B cell (primary cell): ENCODE results near the gene NOD2. TPM values are rescaled to one million over a fixed set of nuclear protein-coding genes. Genes with fewer than 3 reads are reported as not detected.

Experiments used
- ATAC-seq: fragments of 200-7000 bp; cut with Tn5 transposase; one replicate; pipeline ENCODE4 v1.10.0; 2021; ENCODE audit warnings: low read depth, mild to moderate bottlenecking, moderate number of reproducible peaks, moderate library complexity
- CTCF ChIA-PET: fragments of 350-600 bp; sonication (Branson Sonifier 250); formaldehyde crosslinking; loops from one replicate; lab custom pipeline; 2021; ENCODE audit warnings: antibody characterized with exemption, inconsistent platforms; lab: Charles Lee
- POLR2A ChIA-PET: fragments of 350-600 bp; sonication (Branson Sonifier 250); formaldehyde crosslinking; loops from one replicate; lab custom pipeline; 2021; ENCODE audit warnings: antibody characterized with exemption; lab: Charles Lee
- DNase-seq: peaks from one replicate; pipeline ENCODE4 v3.0.0; 2013
- H2AFZ ChIP-seq: 2 replicates; pipeline ENCODE4 v1.6.1; 2012; ENCODE audit warnings: mild to moderate bottlenecking, low read depth, low read length; ENCODE audit not compliant: insufficient read depth, poor library complexity, severe bottlenecking
- H3K27ac ChIP-seq, 2 donors: 1 replicate in 1 of 2; 2 replicates in 1 of 2; pipeline ENCODE4 v1.5.1; 2012 to 2013; ENCODE audit warnings: low read length in 2 of 2, mild to moderate bottlenecking in 2 of 2, moderate library complexity in 1 of 2
- H3K27me3 ChIP-seq, 4 experiments: fragments of 200-600 bp in 1 of 4; sonication (generic) in 1 of 4; replicated peaks in 1 of 4; 1 replicate in 2 of 4; 2 replicates in 2 of 4; pipeline versions ENCODE4 v1.6.1 to v1.7.0; 2013 to 2016; ENCODE audit warnings: low read length in 3 of 4, mild to moderate bottlenecking in 2 of 4, mixed read lengths in 1 of 4, moderate library complexity in 1 of 4; ENCODE audit not compliant: insufficient read depth in 4 of 4, control insufficient read depth in 3 of 4; ENCODE audit errors: control extremely low read depth in 1 of 4
- H3K36me3 ChIP-seq, 2 experiments: replicated peaks in 1 of 2; 1 replicate in 1 of 2; 2 replicates in 1 of 2; pipeline versions ENCODE4 v1.6.1 to v1.7.1; 2013; ENCODE audit warnings: low read length in 1 of 2; ENCODE audit not compliant: insufficient read depth in 2 of 2, control insufficient read depth in 1 of 2; ENCODE audit errors: control extremely low read depth in 1 of 2, extremely low read depth in 1 of 2
- H3K4me1 ChIP-seq, 2 donors: fragments of 200-600 bp in 1 of 2; sonication (generic) in 1 of 2; 1 replicate in 1 of 2; 2 replicates in 1 of 2; pipeline versions ENCODE4 v1.5.1 to v1.6.1; 2013 to 2017; ENCODE audit warnings: low read length in 2 of 2; ENCODE audit not compliant: control insufficient read depth in 2 of 2, insufficient read depth in 2 of 2
- H3K4me2 ChIP-seq: replicated peaks from 2 replicates; pipeline ENCODE3; 2012; ENCODE audit warnings: mild to moderate bottlenecking, low read depth, low read length; ENCODE audit not compliant: poor library complexity, severe bottlenecking
- H3K4me3 ChIP-seq, 5 experiments: fragments of 200-600 bp in 1 of 5; sonication (generic) in 1 of 5; 1 replicate in 3 of 5; 2 replicates in 2 of 5; pipeline versions ENCODE4 v1.5.1 to v1.7.0; 2011 to 2016; ENCODE audit warnings: low read length in 4 of 5, mild to moderate bottlenecking in 4 of 5, low read depth in 2 of 5, control low read depth in 1 of 5, moderate library complexity in 1 of 5; ENCODE audit not compliant: insufficient read depth in 1 of 5; ENCODE audit errors: control extremely low read depth in 1 of 5, extremely low read depth in 1 of 5
- H3K79me2 ChIP-seq: fragments of 200-600 bp; sonication (generic); one replicate; pipeline ENCODE4 v1.6.0; 2016; ENCODE audit warnings: low read length; ENCODE audit not compliant: control insufficient read depth, insufficient read depth
- H3K9ac ChIP-seq: fragments of 200-600 bp; sonication (generic); 2 replicates; pipeline ENCODE4 v1.6.1; 2017; ENCODE audit warnings: mild to moderate bottlenecking, low read length, moderate library complexity
- H3K9me3 ChIP-seq, 3 donors: one replicate each; pipeline versions ENCODE4 v1.6.1 to v1.7.1; 2013; ENCODE audit warnings: low read length in 2 of 3; ENCODE audit not compliant: control insufficient read depth in 2 of 3, insufficient read depth in 1 of 3; ENCODE audit errors: control extremely low read depth in 1 of 3
- H4K20me1 ChIP-seq: 2 replicates; pipeline ENCODE4 v1.6.0; 2012; ENCODE audit warnings: mild to moderate bottlenecking, low read length; ENCODE audit not compliant: insufficient read depth, control insufficient read depth, poor library complexity, severe bottlenecking
- H3K27ac Mint-ChIP-seq: one replicate; pipeline ENCODE4 v1.8.0; 2021; ENCODE audit warnings: mixed read lengths
- H3K27me3 Mint-ChIP-seq: one replicate; pipeline ENCODE4 v1.8.0; 2021; ENCODE audit warnings: mixed read lengths
- H3K4me1 Mint-ChIP-seq: one replicate; pipeline ENCODE4 v1.8.0; 2021; ENCODE audit warnings: mixed read lengths
- H3K4me3 Mint-ChIP-seq: one replicate; pipeline ENCODE4 v1.8.0; 2021; ENCODE audit warnings: mixed read lengths
- H3K9me3 Mint-ChIP-seq: one replicate; pipeline ENCODE4 v1.8.0; 2022; ENCODE audit warnings: mixed read lengths; ENCODE audit not compliant: insufficient read depth
- CTCF ChIP-seq: fragments of 200-600 bp; IDR thresholded peaks from one replicate; pipeline ENCODE4 v1.8.0; 2022; ENCODE audit warnings: antibody characterized with exemption, mild to moderate bottlenecking
- EZH2 ChIP-seq: IDR thresholded peaks from 2 replicates; pipeline ENCODE4 v1.6.1; 2012; ENCODE audit warnings: borderline replicate concordance, low read depth, mild to moderate bottlenecking, moderate library complexity, low read length; ENCODE audit not compliant: insufficient read depth, poor library complexity, severe bottlenecking
- WGBS: methylation state at CpG from one replicate; pipeline ENCODE4 v1.1.5; 2013; ENCODE audit warnings: missing lambda C conversion rate; ENCODE audit not compliant: insufficient coverage; 5-methylcytosine and 5-hydroxymethylcytosine counted together
- intact Hi-C: fragments of 100-400 bp; cut with micrococcal nuclease; formaldehyde crosslinking; loops from one replicate; pipeline ENCODE4 v1.10.0; 2022
- polyA plus RNA-seq: library from polyadenylated mRNA; depleted of rRNA; stranded (reverse); fragments of >200 nt; gene quantifications from 2 replicates; pipeline ENCODE4 v1.2.3, GENCODE V29; 2012
- total RNA-seq, 2 donors: library from RNA; stranded (reverse); fragments of 120-200 nt in 1 of 2; gene quantifications; 1 replicate in 1 of 2; 2 replicates in 1 of 2; pipeline versions ENCODE4 v1.2.3 to v1.2.4, GENCODE V29; 2013 to 2022

The NOD2 gene
- total and polyA plus RNA-seq, 2 donors (not counting 1 experiment from before 2014, with no cell fraction given) = 1.2 to 1.8 TPM

- Mint-ChIP-seq H3K9me3 (peaks cover 2% of the 10 kb centered on the region), H3K4me3 (no peak overlapping the region), H3K4me1 (peaks cover 38% of the 10 kb centered on the region), H3K27ac (no peak overlapping the region), H3K27me3 (no peaks in the 10 kb centered on the region)
- no peak overlapping the region for H3K4me2 ChIP-seq
- H3K9ac ChIP-seq = no peak overlapping the region
- peak overlapping the region in 1 of 2 donors; percentile 95 for H3K27ac ChIP-seq
- peaks cover 3 to 71% of the 10 kb centered on the region in 2 experiments for H3K36me3 ChIP-seq
- H3K79me2 ChIP-seq = peaks cover 56% of the 10 kb centered on the region
- H3K4me3 ChIP-seq = no peak overlapping the region
- ATAC-seq (no peak), DNase-seq (no peak)
- no peak overlapping the region for H2AFZ ChIP-seq
- peaks cover 20% of the 10 kb centered on the region for H4K20me1 ChIP-seq
- ChIA-PET POLR2A (no interaction called here), CTCF (interaction anchor here (1.0 to 12.4 kb wide), 5 partner anchors 11 to 129 kb away, joined by 3 to 154 read pairs (median 9); no protein-coding TSS in a partner anchor)
- 96% methylated on average over 6 of the region's 7 CpGs for WGBS
- peaks cover 37 to 39% of the 10 kb centered on the region in 2 donors for H3K4me1 ChIP-seq
- no peaks in the 10 kb centered on the region for H3K27me3 ChIP-seq
- intact Hi-C loops = no loop called here
- peaks cover 2 to 22% (median 5%) of the 10 kb centered on the region in 3 donors for H3K9me3 ChIP-seq
- TF ChIP-seq CTCF = peak; percentile 49
- no peak for TF ChIP-seq EZH2
Observed at GRCh38 chr16:50677351-50677750, 16.1 kb upstream of the NOD2 start.

- peaks cover 20% of the 10 kb centered on the region for H4K20me1 ChIP-seq
- no peak overlapping the region for H3K4me3 ChIP-seq
- ChIA-PET POLR2A (interaction anchor here (0.6 to 1.3 kb wide), 2 partner anchors 64 to 122 kb away, joined by 3 to 5 read pairs; no protein-coding TSS in a partner anchor), CTCF (interaction anchor here (0.6 to 12.4 kb wide), 6 partner anchors 12 to 309 kb away, joined by 3 to 154 read pairs (median 7); partner anchors contain the start of gene BRD7)
- Mint-ChIP-seq H3K27me3 (no peaks in the 10 kb centered on the region), H3K4me3 (peak overlapping the region; percentile 36), H3K4me1 (peaks cover 48% of the 10 kb centered on the region), H3K9me3 (peaks cover 2% of the 10 kb centered on the region), H3K27ac (peak overlapping the region; percentile 43)
- peak overlapping the region in 1 of 2 donors; percentile 95 for H3K27ac ChIP-seq
- H3K4me1 ChIP-seq = peaks cover 49 to 50% of the 10 kb centered on the region in 2 donors
- 89% methylated on average over 3 of the region's 3 CpGs for WGBS
- no peaks in the 10 kb centered on the region for H3K27me3 ChIP-seq
- H3K9ac ChIP-seq = no peak overlapping the region
- peak overlapping the region; percentile 93 for H3K4me2 ChIP-seq
- ATAC-seq = no peak
- intact Hi-C loops = no loop called here
- no peak overlapping the region for H2AFZ ChIP-seq
- peaks cover 0 to 11% (median 0%) of the 10 kb centered on the region in 3 donors for H3K9me3 ChIP-seq
- peaks cover 55% of the 10 kb centered on the region for H3K79me2 ChIP-seq
- DNase-seq = no peak
- peaks cover 3 to 60% of the 10 kb centered on the region in 2 experiments for H3K36me3 ChIP-seq
- TF ChIP-seq EZH2 (no peak), CTCF (no peak)
Observed at GRCh38 chr16:50678531-50678930, 14.9 kb upstream of the NOD2 start.
